Lower lobe of right lung (tissue), 2 donors: ENCODE data around the gene AK9. TPM values are rescaled to one million over a fixed set of nuclear protein-coding genes. Genes with fewer than 3 reads are reported as not detected.
A peak's percentile ranks its signal among the peaks of the same experiment; 100 is the strongest.
"Not testable (repeated sequence)": the region's sequence is repeated elsewhere in the genome, so short reads cannot be mapped to it uniquely, and the experiment has no call there.

Experiments
- ATAC-seq, 2 donors: fragments of 200-7000 bp; cut with Tn5 transposase; one replicate each; pipeline ENCODE4 v1.9.1; 2020 to 2022; ENCODE audit warnings: mild to moderate bottlenecking in 2 of 2, moderate library complexity in 2 of 2
- DNase-seq: peaks from one replicate; pipeline ENCODE4 v3.0.0-alpha.2; 2020
- H3K27ac ChIP-seq: fragments of 200-600 bp; one replicate; pipeline ENCODE4 v1.8.0; 2022
- H3K27me3 ChIP-seq: fragments of 200-600 bp; one replicate; pipeline ENCODE4 v1.8.0; 2022; ENCODE audit warnings: low read depth
- H3K36me3 ChIP-seq: fragments of 200-600 bp; one replicate; pipeline ENCODE4 v1.8.0; 2022; ENCODE audit warnings: mild to moderate bottlenecking
- H3K4me1 ChIP-seq: fragments of 200-600 bp; one replicate; pipeline ENCODE4 v1.8.0; 2022
- H3K4me3 ChIP-seq: fragments of 200-600 bp; one replicate; pipeline ENCODE4 v1.8.0; 2022; ENCODE audit warnings: mild to moderate bottlenecking
- H3K9me3 ChIP-seq: fragments of 200-600 bp; one replicate; pipeline ENCODE4 v1.8.0; 2022
- CTCF ChIP-seq: fragments of 200-600 bp; IDR thresholded peaks from one replicate; pipeline ENCODE4 v1.8.0; 2022; ENCODE audit warnings: antibody characterized with exemption, mild to moderate bottlenecking
- intact Hi-C: fragments of 100-400 bp; cut with DNase I; formaldehyde crosslinking; loops from one replicate; pipeline ENCODE4 v1.11.0; 2022
- total RNA-seq: library from RNA; stranded (reverse); fragmentation: NEBNext Ultra II Directional; extraction: Animal tissue kit (Norgen Biotek cat#: 25700); gene quantifications from one replicate; pipeline ENCODE4 v1.2.1, GENCODE V29; 2021
- donor health status: DM: no; HTN: yes; CAD: no; lungs with severe emphysema.

The AK9 gene
- total RNA-seq, 1 donor from 2014 or later, result 13.9 TPM

- peaks cover 46% of the 10 kb centered on the region for H3K36me3 ChIP-seq
- no peak for DNase-seq
- intact Hi-C loops, result no loop called here
- H3K4me1 ChIP-seq, result peaks cover 37% of the 10 kb centered on the region
- no peak for ATAC-seq
- no peak overlapping the region for H3K27ac ChIP-seq
- no peaks in the 10 kb centered on the region for H3K27me3 ChIP-seq
- no peak for TF ChIP-seq CTCF
- no peak overlapping the region for H3K4me3 ChIP-seq
- no peaks in the 10 kb centered on the region for H3K9me3 ChIP-seq
Observed at GRCh38 chr6:109461733-109462526, 229.1 kb downstream of the AK9 start.

GRCh38 chr6:109461205-109461604 lies 229.8 kb downstream of the AK9 start:
- DNase-seq, H3K27me3 ChIP-seq, H3K27ac ChIP-seq, H3K4me3 ChIP-seq, intact Hi-C loops, ATAC-seq, H3K9me3 ChIP-seq: not testable (repeated sequence)
- Histone ChIP-seq H3K36me3 (peaks cover 38% of the 10 kb centered on the region), H3K4me1 (peaks cover 39% of the 10 kb centered on the region)

GRCh38 chr6:109460161-109460829 lies 230.7 kb downstream of the AK9 start:
- TF ChIP-seq CTCF, result no peak
- DNase-seq, result no peak
- H3K27ac ChIP-seq, result peak overlapping the region; percentile 2

GRCh38 chr6:109458774-109459531 lies 232.0 kb downstream of the AK9 start:
- H3K4me1 ChIP-seq, result peaks cover 49% of the 10 kb centered on the region
- no peak for DNase-seq
- H3K36me3 ChIP-seq, result peaks cover 19% of the 10 kb centered on the region
- no peaks in the 10 kb centered on the region for H3K9me3 ChIP-seq
- H3K27ac ChIP-seq, result peak overlapping the region; percentile 8
- no peak overlapping the region for H3K4me3 ChIP-seq
- H3K27me3 ChIP-seq, result no peaks in the 10 kb centered on the region
- TF ChIP-seq CTCF, result no peak
- intact Hi-C loops, result no loop called here
- ATAC-seq, result no peak

More at GRCh38 chr6:109460161-109460829, 230.7 kb downstream of the AK9 start:
- intact Hi-C loops, result no loop called here
- Histone ChIP-seq H3K9me3 (no peaks in the 10 kb centered on the region), H3K36me3 (peaks cover 29% of the 10 kb centered on the region), H3K4me3 (no peak overlapping the region), H3K4me1 (peaks cover 37% of the 10 kb centered on the region), H3K27me3 (no peaks in the 10 kb centered on the region)
- no peak for ATAC-seq

- Histone ChIP-seq H3K9me3 (no peaks in the 10 kb centered on the region), H3K36me3 (peaks cover 20% of the 10 kb centered on the region), H3K4me1 (peaks cover 53% of the 10 kb centered on the region), H3K27ac (peak overlapping the region; percentile 89), H3K27me3 (no peaks in the 10 kb centered on the region), H3K4me3 (no peak overlapping the region)
- intact Hi-C loops, result no loop called here
- DNase-seq (no peak), ATAC-seq (no peak)
- TF ChIP-seq CTCF, result no peak
Observed at GRCh38 chr6:109457562-109457996, 233.4 kb downstream of the AK9 start.
